GM19397 (cell line): ENCODE data around the gene PPIE.
A peak's percentile ranks its signal among the peaks of the same experiment; 100 is the strongest.

Experiments used
- ATAC-seq: cut with Tn5 transposase; IDR thresholded peaks from one replicate; pipeline ENCODE4 v1.9.1; 2021; ENCODE audit warnings: mild to moderate bottlenecking, moderate library complexity; ENCODE audit not compliant: unreplicated experiment

The PPIE gene

DNA sequence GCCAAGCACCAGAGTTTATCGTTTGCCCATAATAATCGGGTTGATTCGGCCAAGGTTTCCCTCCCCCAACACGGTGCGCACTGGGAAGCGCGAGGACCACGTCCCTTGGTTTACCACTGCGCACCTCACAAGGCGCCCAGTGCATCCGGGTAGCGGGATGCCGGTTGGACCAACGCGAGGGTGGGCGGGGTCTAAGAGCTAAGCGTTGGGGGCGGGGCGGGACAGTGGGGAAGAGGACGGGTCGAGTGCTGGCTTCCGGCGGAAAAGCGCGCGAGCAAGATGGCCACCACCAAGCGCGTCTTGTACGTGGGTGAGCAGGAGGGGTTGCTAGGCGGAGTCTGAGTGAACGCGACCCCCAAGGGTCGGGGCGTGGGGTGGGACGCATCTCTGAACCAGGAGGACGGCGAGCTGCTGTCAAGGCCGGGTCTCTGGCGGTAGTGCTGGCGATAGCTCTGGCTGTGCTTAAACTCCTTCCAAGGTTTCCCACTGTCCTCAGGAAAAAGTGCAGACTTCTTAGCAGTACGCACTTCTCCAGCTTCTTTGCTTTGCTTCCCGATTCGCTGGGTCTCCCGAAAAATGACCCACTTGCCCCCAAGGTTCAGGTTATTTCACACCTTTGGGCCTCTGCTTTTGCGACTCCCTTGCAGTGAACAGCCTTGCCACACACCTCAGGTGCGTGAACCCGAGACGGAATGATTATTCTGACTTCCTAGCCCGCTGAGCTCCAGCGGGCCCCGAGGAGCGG is at the start of gene PPIE:
Gene PPIE, plus strand, starts transcription at position 261 of the 745 bp plus-strand sequence. Its CDS starts 19 bp downstream, at position 280.
- peak; percentile 94 for ATAC-seq

DNA sequence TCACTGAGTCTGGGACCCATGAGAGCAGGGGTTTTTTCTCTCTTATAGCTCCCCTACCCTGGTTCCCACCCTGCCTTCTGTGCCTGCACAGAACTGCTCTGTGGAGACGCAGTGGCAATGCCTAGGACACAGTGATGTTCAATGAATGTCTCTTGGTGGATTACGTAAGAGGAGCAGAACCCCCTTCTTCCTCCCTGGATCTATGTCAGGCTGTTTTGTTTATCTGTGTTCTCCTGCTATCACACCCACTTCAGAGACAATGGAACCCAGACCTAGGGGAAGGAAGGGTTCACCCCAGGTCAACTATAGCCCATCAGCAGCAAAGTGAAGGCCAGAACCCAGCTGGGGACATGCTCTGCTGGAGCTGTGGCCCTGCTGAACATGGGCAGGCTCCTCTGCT is 49.5 kb upstream of the PPIE start:
- no peak for ATAC-seq

DNA sequence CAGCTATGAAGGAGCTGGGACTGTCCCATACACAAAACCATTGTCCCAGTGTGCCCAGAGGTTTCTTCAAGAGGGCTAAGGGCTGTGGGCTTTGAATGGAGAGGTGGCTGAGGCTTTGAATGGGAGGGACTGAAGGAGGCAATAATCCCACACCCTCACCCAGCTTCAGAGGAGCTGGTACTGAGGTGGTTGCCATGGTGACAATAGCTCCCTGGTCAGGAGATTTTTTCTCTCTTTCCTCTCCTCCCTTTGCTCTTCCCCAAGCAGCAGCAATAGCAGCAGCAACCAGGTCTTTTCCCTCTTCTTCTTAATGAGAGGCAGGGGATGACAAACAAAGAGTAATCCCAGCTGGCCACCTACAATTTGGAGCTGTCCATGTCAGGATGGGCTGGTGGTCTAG is 49.0 kb upstream of the PPIE start:
- ATAC-seq: no peak

DNA sequence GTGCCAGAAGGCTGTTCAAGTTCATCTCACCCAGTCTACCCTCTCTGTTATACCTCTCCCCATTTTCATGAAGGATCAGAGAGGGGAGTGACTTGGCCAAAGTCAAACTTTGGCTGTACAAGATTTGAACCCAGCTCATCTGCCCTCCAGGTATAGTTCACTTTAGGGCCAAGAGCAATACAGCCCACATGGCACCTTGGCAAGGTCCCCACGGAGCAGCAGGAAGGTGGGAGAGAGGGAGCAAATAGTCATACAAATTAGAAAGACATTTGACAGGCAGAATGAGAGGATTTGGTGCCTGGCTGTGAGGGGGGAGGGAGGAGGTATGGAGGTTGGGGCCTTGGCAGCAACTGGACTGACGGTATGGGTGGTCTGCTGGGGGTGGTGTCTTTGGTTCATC is 48.5 kb upstream of the PPIE start:
- no peak for ATAC-seq

DNA sequence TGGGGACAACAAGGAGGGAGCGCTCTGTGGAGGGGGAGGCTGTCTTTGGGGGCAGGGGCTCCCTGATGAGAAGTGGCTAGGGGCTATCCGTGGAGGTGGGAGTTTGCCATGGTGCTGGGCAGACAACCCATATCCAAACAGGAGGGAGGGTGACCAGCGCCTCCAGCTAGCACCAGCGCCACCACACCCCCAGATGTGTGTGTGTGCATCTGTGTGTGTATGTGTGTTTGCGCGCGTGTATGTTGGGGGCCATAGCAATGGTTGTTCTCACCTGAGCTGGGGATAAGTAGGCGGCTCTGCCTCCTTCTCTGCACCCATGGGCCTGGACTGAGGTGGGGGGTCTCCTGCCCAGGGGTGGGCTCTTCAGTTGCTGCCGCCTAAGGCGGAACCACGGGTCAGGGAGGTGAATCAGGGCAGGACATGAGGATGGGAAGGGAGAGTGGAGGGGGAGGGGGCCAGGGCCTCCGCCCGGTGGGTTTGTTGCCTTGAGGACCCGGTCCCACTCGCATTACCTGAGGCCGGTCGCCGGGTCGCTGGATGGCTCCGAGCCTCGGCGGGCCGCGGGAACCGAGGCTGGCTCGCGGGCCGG is 47.8 kb upstream of the PPIE start:
- no peak for ATAC-seq

DNA sequence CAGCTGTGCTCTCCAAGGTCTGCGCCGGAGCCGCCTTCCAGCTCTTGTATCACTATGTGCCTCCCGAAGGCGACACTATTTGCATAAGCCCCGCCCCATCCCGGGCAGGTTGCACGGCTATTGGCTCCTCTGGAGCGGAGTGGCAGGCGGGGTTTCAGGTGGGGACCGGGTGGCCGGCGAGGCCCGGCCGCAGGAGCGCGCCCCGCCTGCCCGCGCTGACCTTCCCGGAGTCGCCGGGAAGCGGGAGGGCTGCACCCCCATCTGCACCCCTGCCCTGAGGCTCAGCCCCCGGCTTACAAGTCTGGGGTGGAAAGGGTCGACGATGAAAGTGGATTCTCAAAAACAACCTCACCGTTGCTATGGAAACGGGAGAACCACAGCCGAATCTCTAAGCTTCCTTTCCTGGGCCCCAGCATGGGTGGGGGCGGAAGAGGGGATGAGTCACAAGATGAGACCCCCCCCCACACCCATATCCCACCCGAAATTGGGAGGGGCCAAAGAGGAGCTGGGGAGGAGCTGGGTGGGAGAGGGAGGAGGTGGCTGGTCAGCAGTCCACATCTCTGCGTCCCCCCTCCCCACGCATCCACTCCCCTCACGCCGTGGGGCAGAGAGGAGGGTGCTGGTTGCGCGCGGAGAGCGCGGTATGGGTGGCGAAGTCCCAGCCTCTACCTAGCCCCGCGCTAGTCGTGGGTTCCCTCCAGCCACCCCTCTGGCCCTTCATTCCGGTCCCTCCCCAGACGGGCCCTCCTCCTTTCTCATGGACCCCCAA is 47.1 kb upstream of the PPIE start, which contains the start of gene HPCAL4:
Gene HPCAL4, minus strand, starts transcription at position 51 of the 769 bp plus-strand sequence. CDS start 6,830 bp downstream, outside the sequence.
- no peak for ATAC-seq

DNA sequence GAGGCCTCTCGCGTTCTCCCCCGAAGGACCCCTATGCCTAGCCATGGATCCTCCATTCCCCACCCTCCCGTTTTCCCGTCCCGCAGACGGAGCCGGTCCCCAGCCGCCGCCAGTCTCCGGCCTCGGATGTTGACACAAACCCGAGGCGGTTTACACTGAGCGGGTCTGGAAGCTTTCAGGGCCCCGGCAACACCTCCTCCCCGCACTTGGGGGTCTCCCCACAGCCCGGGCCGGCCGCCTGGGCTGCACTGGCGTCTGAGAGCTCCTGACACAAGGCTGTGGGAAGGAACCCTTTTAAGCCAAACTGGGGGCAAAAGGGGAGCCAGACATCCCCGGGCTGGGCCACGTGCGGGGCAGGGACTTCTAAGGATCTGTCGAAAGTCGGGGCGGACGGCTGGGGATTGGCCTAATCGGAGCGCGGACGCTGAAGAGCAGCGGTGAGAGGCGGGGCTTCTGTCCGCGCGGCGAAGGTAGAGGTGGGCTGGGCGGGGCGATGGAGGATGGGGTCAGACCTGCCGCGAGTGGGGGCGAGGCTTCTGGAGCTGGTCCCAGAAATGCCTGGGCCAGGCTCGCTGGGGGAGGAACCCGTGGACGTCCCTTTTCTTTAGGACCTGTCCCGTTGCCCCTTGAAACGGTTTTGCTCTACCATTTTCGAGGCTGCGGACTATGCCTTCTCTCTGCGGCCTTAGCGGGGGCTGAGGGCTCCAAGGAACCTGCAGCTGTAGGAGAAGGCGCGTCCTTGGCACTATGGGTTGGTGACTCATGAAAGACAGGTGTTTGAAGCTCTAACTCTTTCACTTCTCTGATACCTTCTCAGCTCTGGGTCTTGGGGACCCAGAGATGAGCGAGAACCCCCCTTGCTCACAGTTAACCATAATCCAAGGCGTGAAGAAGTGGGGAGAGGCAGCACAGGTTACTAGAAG is 46.3 kb upstream of the PPIE start:
- ATAC-seq: no peak

DNA sequence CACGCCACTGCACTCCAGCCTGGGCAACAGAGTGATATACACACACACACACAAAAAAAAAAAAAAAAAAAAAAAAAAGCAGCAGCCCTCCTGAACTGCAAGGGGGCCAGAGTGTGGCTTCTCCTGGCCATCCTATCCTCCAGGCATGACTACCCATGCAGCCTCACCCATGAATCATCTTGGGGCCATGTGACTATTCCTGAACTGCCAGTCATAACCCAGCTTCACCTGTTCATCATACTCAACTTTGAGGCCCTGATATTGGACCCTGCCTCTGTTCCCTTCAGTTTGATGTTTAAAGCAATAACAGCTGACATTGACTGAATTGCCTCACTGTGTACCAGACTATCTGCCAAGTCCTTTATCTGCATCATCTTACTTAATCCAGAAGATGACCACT is 44.7 kb upstream of the PPIE start:
- no peak for ATAC-seq

DNA sequence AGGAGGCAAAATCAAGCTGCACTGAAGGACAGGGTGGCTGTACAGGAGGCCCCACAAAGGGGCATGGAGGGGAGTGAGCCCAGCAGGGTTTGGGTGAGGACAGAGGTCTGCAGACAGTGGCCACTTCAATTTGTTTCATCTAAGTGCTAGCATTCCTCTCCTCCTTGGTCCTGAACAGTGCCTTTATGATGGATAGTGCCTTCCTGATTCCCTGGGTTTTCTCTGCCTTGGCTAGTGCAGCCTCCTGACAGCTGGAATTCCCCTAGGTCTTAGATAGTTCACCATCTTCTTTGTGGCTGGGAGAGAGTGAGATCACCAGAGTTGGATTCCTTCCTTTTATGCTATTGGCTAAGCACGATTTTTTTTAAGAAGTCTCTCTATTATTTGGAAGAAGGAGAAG is 43.7 kb upstream of the PPIE start:
- ATAC-seq: no peak

DNA sequence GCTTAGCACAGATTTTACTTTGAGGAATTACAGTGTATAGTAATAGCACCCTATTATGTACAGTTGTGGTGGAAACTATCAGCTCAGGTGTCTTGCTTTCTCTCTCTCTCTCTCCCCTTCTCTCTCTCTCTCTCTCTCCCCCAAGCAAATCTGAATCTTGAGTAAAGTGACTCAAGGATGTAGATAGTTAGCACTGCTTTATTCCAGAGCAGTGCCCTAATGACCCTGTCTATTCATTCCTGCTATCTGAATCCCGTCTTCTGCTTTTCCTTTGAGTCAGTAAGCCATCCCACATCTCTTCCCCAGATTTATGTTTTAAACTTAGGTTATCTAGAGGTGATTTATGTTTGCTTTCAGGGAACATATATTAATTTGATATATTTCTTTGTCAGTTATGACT is 42.2 kb upstream of the PPIE start:
- ATAC-seq: no peak

DNA sequence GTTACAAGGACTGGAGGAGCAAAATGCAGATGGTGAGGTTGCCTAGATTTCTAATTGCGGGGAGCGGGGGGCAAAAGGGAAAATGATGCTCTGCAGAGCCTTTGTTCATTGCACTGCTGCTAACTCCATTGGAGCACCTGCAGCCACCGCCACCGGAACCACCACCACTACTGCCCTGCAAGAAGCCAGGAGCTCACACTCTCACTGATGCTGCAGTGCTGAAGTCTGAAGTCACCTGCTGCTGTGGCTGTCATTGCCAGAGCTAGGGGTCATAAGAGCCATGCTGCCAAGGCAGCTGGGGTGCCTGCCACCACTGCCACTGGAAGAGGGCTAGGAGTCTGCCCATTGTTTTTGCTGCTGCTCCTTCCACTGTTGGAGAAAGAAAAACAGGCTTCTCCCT is 40.1 kb upstream of the PPIE start:
- ATAC-seq: no peak

DNA sequence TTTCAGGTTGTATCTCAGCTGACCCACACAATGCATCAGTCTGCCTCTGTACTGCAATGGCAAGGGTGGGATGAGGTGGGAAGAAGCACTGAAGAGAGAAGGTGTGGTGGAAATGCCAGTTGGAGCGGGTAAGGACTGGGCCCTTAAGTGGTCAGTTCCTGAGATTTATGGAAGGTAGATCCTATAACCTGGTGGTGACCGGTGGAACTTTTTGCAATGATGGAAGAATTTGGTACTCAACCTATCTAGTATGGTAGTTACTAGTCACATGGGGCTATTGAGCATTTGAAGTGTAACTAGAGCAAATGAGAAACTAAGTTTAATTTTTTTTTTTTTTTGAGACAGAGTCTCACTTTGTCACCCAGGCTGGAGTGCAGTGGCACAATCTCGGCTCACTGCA is 39.3 kb upstream of the PPIE start:
- no peak for ATAC-seq

DNA sequence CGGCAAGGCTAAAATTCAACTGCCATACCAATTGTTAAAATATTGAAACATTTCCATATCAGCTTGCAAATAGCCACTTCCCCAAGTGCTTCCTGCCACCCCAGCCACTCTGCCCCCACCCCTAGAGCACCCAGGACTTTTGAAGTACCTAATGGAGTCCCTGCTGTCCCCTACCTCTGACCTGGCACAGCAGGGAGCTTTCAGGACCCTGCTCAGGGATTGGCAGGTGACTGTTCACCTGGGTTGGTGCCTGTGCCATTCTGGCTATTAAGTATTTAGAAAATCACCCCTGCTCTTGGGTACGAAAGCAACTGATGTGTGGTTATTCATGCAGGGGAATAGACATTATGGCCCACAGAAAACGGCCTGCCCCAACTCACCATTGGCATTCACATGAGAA is 38.3 kb upstream of the PPIE start:
- no peak for ATAC-seq

DNA sequence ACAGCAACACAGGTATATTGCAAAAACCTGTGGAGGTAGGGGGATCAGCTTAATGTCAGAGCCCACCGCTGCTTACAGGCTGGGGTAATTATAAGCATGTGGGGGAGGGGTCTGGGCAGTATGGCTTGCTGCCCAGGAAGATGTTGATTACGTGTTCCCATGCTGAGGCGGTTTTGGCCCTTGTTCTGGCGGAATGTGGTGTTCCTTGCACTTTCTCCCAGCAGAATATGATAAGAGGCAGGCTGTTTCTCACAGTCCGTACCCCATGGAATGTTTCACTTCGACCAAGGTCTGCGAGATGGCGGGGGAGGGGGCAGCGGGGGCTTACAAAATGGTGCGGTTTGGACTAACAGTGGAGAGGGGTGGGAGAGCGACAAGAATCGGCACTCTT is 37.6 kb upstream of the PPIE start:
- no peak for ATAC-seq

DNA sequence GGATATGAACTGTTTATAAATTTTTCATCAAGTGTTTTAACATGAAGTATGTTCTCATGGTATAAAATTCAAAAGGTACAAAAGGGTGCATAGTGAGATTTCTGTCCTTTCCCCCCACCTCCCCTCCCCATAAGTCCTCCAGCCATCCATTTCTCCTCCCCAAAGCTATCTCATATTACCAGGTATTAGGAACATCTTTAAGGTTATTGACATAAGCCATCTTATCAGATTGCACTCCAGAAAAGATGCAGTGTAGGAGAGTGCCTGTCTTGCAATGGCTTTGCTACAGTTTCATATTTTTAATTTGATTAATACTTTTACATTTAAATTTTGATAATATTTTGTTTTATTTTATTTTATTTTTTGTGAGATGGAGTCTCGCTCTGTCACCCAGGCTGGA is 33.9 kb upstream of the PPIE start:
- ATAC-seq: no peak

DNA sequence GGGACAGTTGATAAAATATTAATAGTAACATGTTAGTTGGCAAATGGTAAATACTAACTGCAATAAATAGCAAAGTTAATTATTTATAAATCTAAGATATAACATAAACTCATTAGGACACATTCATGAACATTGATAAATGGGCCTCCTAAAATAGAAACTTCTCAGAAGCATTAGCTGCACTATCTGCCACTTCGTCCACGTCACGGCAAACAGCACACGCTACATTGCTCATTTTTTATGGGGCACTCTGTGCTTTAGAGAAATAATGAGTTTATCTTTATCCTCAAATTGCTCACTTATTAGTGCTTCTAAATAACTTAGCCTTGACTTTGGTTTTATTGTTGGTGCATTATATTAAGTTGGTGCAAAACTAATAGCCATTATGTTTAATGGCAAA is 31.2 kb upstream of the PPIE start:
- no peak for ATAC-seq

DNA sequence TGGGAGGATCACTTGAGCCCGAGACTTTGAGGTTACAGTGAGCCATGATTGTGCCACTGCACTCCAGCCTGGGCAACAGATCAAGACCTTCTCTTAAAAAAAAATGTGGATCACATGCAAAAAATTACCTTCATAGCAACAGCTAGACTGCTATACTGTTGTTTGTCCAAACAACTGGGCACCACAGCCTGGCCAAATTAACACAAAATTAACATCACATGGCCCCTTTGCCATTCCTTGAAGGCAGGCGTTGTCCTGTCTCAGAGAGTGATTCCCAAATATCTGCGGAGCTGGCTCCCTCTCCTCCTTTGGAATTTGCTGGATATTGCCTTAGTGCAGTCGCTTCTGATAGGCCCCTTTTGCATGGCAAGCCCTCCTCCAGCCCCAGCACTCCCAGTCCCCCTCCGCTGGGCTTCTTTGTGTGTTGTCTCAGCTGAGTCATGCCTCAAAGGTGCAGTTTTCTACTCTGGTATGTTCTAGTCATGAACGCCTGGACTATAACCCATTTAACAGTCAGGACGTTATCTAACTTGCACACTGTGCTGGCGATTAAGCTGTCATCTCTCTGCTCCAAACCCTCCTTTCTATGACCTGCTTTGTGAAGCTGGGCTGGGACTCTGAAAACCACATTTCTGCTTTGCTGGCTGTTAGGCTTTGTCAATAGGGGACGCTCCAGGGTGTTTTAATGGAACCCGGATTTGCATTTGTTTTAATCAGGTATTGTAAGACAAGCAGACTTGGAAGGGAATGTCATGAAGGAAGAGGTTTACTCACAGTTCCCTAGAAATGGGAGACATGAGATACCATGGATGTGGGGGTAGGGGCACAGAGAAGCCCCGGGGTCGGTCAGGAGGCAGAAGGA is 27.3 kb upstream of the PPIE start:
- ATAC-seq: no peak

DNA sequence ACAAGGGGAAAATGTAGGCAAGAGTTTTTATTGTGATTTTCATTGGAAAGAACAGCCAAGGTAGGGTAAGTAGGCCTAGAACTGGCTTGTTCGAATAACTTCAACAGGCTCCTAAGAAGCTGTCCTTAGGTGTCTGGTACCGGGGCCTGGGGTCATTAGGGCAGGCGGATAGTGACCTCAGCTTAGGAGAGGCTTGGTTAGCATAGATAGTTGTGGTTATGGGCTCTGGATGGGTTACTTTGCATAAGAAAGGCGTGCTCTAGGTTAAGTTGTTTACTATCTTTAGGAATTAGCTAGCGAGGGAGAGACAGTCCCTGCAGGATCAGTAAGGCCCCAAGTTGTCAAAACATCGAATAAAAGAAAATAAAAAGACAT is 26.7 kb upstream of the PPIE start:
- no peak for ATAC-seq

DNA sequence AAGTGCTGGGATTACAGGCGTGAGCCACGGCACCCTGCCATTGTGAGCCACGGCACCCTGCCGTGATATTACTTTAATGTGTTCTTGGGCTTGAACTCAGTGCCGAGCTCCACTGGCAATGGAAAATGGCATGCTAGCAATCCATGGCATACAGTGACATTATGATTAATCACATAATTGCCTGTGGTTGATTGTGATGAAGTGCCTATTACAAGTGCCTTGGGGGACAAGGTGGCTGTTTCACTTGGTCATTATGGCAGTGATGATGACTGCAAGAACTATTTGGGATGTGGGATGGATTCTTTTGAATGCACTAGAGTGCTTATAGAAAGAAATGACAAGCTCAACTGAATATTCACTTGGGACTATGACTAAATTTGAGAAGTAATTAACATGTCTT is 25.1 kb upstream of the PPIE start:
- no peak for ATAC-seq

DNA sequence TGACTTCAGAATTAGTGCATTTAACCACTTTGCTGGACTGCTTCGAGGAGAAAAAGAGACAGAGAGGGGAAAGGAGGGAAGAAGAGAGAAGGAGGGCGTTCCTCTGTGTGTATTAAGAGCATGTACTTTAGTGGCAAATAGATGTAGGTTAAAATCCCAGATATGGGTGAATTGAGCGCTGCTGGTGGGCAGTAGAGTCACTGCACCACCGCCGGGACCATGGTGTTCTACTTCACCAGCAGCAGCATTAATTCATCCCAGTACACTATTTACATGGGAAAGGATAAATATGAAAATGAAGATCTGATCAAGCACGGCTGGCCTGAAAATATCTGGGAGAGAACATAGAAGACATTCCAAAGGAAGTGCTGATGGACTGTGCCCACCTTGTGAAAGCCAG is 20.9 kb upstream of the PPIE start:
- no peak for ATAC-seq
